SKM-1 treated with dmso at 0.1 percent for 144 hours (cell line): ENCODE measurements around the gene MYO16.
"Not testable (repeated sequence)": the region's sequence is repeated elsewhere in the genome, so short reads cannot be mapped to it uniquely, and the experiment has no call there.

Experiments used
- DNase-seq: peaks from one replicate; lab custom pipeline; 2025; ENCODE audit not compliant: unreplicated experiment; lab: John Stamatoyannopoulos, UW

The MYO16 gene

DNA sequence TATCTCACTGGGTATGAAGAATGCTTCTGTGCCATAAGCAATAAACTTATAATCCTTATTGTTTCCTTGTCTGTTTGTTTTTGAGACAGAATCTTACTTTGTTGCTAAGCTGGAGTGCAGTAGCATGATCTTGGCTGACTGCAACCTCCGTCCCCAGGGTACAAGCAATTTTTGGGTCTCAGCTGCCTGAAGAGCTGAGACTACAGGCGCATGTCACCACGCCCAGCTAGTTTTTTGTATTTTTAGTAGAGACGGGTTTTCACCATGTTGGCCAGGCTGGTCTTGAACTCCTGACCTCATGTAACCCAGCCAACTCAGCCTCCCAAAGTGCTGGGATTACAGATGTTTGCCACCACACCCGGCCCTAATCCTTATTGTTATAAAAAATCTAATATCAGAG, 112.5 kb downstream of the MYO16 start:
- DNase-seq, result no peak

DNA sequence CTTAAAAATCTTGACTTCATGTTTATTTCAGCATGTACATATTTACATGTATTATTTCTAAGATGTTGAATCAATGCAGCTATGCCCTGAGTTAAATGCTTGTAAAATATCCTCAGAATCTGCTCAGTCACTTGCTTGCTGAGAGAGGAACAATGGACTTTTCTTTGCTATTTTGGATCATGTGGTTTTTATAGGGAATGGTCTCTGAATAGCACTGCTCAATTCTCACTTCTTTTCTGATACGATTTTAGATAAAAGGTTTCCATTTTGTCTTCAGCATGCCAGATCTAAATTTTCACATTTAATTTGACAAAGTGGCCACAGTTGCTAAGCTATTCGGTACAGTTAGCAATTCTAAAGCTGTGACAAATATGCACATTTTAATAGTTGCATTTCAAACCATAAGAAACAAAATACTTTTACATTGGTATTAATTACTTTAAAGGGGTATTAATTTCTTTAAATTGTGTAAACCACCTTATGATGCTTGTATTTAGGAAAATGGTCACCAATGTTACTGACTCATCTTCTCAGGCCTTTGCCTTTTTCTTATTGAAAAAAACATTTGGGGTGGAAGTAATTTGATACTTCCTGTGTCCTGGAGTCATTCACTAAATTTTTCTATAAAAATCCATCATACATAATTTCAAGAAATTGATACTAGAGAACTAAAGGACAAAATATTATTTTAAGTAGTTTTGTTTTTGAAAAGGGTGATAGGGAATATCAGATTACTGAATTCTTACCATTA, 113.5 kb downstream of the MYO16 start:
- no peak for DNase-seq

GRCh38 chr13:108743522-108743921, 114.1 kb downstream of the MYO16 start:
- DNase-seq, result no peak

DNA sequence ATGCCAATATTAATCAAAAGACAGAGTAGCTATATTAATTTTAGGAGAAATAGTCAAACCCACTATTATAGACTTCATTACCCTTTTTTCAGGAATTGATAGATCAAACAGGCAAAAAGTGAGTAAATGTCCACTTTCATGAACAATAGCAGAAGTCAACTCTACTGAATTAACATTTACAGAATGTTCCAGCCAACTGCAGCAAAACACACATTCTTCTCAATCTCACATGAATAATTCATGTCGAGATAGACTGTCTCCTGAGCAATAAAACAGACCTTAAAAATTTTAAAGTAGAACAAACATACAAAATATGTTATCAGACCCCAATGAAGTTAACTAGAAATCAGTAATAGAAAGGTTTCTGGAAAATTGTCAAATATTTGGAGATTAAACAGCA, 118.4 kb downstream of the MYO16 start:
- DNase-seq, result no peak

GRCh38 chr13:108752276-108752675, 122.9 kb downstream of the MYO16 start:
- no peak for DNase-seq

GRCh38 chr13:108755083-108755482, 125.7 kb downstream of the MYO16 start:
- no peak for DNase-seq

DNA sequence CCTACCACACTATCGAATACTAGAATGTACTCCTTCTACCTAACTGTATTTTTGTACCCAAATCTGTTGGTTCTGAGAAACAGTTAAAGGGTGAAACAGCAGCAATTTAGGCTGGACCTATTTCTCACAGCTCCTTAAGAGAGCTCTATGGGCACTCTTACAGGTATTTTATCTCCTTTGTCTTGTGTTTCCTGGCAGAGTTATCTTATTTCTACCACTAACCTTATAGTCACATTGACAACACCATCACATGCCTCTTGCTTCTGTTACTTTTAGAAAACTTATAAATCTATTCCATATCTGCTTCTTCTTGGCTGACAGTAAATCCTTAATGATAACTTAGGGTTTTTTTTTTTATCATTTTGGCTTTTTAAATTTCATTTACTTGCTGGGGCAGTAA, 130.7 kb downstream of the MYO16 start:
- no peak for DNase-seq

DNA sequence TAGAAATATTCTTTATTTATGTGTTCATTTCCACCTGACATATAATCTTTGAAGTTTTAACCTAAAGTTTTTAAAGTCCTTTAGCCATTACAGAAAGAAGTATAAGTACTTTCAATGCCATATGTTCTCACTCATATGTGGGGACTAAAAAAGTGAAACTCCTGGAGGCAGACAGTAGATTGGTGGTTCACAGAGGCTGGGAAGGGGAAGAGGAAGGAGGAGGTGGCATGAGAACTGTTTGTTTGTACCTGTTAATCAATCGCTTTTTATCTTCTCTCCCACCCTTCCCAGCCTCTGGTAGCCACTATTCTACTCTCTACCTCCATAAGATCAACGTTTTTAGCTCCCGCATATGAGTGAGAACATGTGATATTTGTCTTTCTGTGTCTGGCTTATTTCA, 131.1 kb downstream of the MYO16 start:
- no peak for DNase-seq

DNA sequence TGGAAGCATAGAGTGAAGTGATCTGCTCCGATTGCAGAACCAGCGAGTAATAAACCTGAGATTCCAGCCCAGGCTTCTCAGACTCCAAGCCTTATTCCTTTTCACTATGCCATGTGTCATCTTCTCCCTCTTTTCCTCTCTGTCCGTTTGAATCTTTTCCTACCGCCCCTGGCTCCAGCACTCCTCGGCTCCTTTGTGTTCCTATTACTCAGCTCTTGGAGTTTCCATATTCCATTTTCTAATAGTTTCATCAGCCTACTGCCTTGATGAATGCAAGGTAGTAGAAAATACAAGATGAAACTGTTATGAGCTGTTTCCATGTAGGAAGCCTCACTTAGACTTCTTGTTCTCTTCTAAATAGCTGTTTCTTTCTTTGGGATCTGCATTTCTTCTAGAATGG, 138.6 kb downstream of the MYO16 start:
- DNase-seq, result no peak

GRCh38 chr13:108769213-108770070, 140.0 kb downstream of the MYO16 start:
- DNase-seq, result no peak

DNA sequence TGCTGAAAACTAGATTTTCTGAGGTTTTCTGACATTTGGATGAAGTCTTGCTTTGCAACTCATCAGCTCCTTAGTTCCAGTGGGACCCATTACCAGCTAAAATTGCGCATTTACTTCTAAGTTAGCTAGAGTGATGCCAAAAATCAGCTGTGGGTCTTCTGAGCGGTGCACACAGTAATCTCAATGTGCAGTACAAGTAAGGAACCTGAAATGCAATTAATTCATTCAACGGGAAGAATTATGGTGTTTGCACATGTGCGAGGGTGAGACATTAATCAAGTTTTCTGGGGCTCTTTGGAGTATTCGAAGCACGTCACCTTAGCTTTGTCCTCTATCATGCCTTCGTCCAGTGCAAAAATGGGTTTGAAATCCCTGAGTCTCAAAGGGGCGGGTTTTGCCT, 146.2 kb downstream of the MYO16 start:
- DNase-seq, result no peak

GRCh38 chr13:108776650-108777049, 147.2 kb downstream of the MYO16 start:
- no peak for DNase-seq

GRCh38 chr13:108777421-108778420, 148.3 kb downstream of the MYO16 start:
- DNase-seq, result no peak

DNA sequence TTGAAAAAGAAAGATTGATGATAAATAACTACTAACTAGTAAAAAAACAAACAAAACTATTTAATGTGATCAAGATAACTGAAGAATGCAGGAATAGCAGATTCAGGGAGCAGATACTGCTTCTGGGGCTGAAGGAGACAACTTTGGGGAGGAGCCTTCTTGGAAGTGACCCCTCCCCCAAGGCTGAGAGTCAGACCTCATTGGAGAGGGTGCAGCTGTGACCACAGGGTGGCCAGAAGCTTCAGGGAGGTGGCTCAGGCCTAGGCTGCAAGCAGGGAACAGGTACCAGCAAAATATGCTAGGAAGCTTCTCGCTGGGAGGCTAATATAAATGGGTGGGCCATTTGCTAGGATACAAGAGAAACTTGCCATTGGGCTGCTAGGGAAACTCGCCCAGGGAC, 149.9 kb downstream of the MYO16 start:
- DNase-seq, result no peak

- DNase-seq, result no peak
Measured at GRCh38 chr13:108780706-108781105, 151.3 kb downstream of the MYO16 start.

- DNase-seq, result no peak
Measured at GRCh38 chr13:108781312-108781711, 151.9 kb downstream of the MYO16 start.

DNA sequence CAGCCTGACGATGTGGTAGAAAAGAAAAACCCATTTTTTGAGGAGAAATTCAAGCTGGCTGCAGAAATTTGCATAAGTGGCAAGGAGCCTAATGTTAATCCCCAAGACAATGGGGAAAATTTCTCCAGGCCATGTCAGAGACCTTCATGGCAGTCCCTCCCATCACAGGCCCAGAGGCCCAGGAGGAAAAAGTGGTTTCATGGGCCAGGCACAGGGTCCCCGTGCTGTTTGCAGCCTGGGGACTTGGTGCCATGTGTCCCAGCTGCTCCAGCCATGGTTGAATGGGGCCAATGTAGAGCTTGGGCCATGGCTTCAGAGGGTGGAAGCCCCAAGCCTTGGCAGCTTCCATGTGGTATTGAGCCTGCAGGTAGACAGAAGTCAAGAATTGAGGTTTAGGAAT, 153.1 kb downstream of the MYO16 start:
- not testable (repeated sequence) for DNase-seq

DNA sequence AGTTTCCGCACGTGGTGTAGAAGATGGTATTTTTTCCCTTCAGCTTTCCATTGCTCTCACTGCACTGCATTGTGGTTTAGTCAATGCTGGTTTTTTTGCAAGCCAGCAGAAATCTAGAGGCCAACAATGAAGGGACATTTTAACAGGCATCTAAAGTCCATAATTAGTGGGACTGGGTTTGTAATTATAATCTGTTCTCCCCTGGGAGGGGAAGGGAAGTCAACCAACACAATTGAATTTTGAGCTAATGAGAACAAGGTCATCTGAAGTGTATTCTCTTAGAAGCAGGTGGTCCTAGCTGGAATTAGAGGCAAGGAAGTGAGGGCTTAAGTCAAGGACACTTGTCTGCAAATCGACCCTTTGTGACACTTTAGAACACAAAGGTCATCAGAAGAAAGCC, 156.4 kb downstream of the MYO16 start:
- no peak for DNase-seq

DNA sequence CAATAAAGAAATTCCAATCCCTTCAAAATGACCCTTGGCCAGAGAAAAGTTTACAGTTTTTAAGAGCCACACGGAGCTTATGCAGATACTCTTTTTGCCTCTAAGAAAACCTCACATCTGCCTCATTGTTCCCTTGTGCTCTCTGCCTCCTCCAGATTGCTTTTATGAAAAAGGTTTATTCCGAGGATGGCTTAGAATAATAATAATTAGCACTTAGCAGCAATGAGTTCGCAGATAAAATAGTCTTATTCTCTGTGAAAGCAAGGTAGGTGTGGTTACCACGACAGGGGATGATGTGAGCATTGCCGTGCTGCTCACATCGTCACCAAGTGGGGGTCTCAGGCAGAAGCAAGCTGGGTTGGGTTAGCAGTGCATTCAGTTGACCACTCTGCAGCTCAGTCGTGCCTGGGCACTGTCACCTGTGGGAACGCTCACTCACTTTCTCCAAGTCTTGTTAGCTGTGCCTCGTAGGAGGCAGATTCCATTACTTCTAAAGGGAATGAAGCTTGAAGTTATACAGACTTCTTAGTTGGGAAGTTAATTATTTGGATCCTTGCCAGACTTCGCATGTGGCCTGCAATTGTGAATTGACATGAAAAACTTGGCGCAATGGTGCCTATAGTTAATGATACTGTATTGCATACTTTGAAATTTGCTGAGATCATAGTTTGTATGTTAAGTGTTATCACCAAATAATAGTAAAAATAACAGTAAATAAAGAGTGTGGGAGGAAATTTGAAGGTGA, 157.2 kb downstream of the MYO16 start:
- DNase-seq, result no peak

DNA sequence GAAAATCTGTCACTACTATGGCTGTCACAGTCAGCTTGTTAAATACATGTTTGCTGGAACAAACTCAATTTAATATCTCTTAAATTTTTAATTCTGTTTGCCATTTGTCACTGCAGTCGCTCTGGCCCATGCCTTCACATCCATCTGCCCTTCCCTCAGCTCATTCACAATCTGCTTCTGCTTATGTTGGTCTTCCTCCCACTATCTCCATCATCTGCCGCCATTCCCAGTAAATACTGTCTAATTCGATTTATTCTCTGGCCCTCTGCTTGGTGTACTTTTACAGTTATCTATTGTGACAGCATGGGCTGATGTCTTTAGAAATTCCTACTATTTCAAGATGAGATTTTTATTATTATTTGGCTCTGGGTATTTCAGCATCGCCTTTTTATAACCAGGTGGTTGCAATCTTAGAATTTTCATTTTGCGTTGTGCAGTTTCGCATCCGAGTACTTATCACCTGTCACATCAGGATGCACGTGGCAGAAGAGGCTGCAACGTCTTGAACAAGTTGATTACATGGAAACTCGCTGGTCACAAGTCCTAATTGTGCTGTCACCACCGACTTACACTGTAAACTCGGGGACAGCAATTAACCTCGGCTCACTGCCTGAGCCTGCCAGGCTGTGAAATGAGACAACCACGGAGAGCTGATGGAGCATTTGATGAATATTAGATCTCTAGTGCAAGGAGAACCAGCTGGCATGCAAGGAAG, 158.4 kb downstream of the MYO16 start:
- no peak for DNase-seq
